ENCODE results near the gene KIF1B. TPM values are rescaled to one million over a fixed set of nuclear protein-coding genes. Genes with fewer than 3 reads are reported as not detected.
A peak's percentile ranks its signal among the peaks of the same experiment; 100 is the strongest.
"Not testable (repeated sequence)": the region's sequence is repeated elsewhere in the genome, so short reads cannot be mapped to it uniquely, and the experiment has no call there.

KIF1B gene
- total and polyA plus RNA-seq, 8 donors: 36.0 to 46.7 (median 39.7) TPM

GRCh38 chr1:10242135-10242534 lies 31.8 kb downstream of the KIF1B start:
- no peak for ATAC-seq
- H3K27ac ChIP-seq: peak overlapping the region in 1 of 2 donors; percentile 86
- intact Hi-C loops (cut with DNase I): no loop called here
- TF ChIP-seq CTCF (IDR thresholded peaks at IDR 0.05): no peak
- no peaks in the 10 kb centered on the region for H3K27me3 ChIP-seq
- H3K4me1 ChIP-seq: peaks cover 1 to 36% of the 10 kb centered on the region in 2 donors
- H3K4me3 ChIP-seq: no peak overlapping the region
- H3K9me3 ChIP-seq: no peaks in the 10 kb centered on the region
- DNase-seq: no peak
- H3K36me3 ChIP-seq: no peaks in the 10 kb centered on the region

GRCh38 chr1:10242811-10243210 lies 32.4 kb downstream of the KIF1B start:
- DNase-seq (no peak), ATAC-seq (no peak)
- Histone ChIP-seq H3K27me3 (no peaks in the 10 kb centered on the region), H3K27ac (peak overlapping the region in 1 of 2 donors; percentile 86), H3K36me3 (no peaks in the 10 kb centered on the region), H3K4me3 (no peak overlapping the region), H3K4me1 (peaks cover 0 to 33% of the 10 kb centered on the region in 2 donors), H3K9me3 (no peaks in the 10 kb centered on the region)
- no peak for TF ChIP-seq CTCF (IDR thresholded peaks at IDR 0.05)
- intact Hi-C loops (cut with DNase I): no loop called here

GRCh38 chr1:10245674-10246073 lies 35.3 kb downstream of the KIF1B start:
- peaks cover 0 to 36% of the 10 kb centered on the region in 2 donors for H3K4me1 ChIP-seq
- H3K9me3 ChIP-seq: no peaks in the 10 kb centered on the region
- no peak for DNase-seq
- H3K4me3 ChIP-seq: no peak overlapping the region
- no peaks in the 10 kb centered on the region for H3K27me3 ChIP-seq
- no peak overlapping the region for H3K27ac ChIP-seq
- TF ChIP-seq CTCF (IDR thresholded peaks at IDR 0.05): no peak
- intact Hi-C loops (cut with DNase I): no loop called here
- H3K36me3 ChIP-seq: no peaks in the 10 kb centered on the region
- ATAC-seq: no peak

- intact Hi-C loops (cut with DNase I): no loop called here
- Histone ChIP-seq H3K4me1 (peaks cover 2 to 39% of the 10 kb centered on the region in 2 donors), H3K27ac (no peak overlapping the region), H3K36me3 (no peaks in the 10 kb centered on the region), H3K4me3 (no peak overlapping the region), H3K9me3 (no peaks in the 10 kb centered on the region), H3K27me3 (no peaks in the 10 kb centered on the region)
- no peak for DNase-seq
- TF ChIP-seq CTCF (IDR thresholded peaks at IDR 0.05): no peak
- ATAC-seq: no peak
Measured at GRCh38 chr1:10249808-10250457, 39.6 kb downstream of the KIF1B start.

- DNase-seq (no peak), ATAC-seq (no peak)
- peaks cover 2 to 39% of the 10 kb centered on the region in 2 donors for H3K4me1 ChIP-seq
- no peaks in the 10 kb centered on the region for H3K36me3 ChIP-seq
- no peaks in the 10 kb centered on the region for H3K9me3 ChIP-seq
- no peak for TF ChIP-seq CTCF (IDR thresholded peaks at IDR 0.05)
- H3K27ac ChIP-seq: no peak overlapping the region
- no peaks in the 10 kb centered on the region for H3K27me3 ChIP-seq
- intact Hi-C loops (cut with DNase I): no loop called here
- no peak overlapping the region for H3K4me3 ChIP-seq
Measured at GRCh38 chr1:10250663-10251062, 40.3 kb downstream of the KIF1B start.

- H3K27me3 ChIP-seq; H3K4me3 ChIP-seq; H3K9me3 ChIP-seq; DNase-seq; intact Hi-C loops (cut with DNase I); H3K36me3 ChIP-seq: not testable (repeated sequence)
- peak; percentile 32 for ATAC-seq
- H3K27ac ChIP-seq: peak overlapping the region in 1 of 2 donors; percentile 67
- peaks cover 2 to 36% of the 10 kb centered on the region in 2 donors for H3K4me1 ChIP-seq
Measured at GRCh38 chr1:10251325-10252108, 41.1 kb downstream of the KIF1B start.
